ENCODE results near the gene ARMC10. TPM values are rescaled to one million over a fixed set of nuclear protein-coding genes. Genes with fewer than 3 reads are reported as not detected.

Gene ARMC10
- total RNA-seq, 1 donor from 2014 or later, result 42.0 TPM

Other genes starting within 250 kb of the ARMC10 start
- 15.5 TPM for gene LRRC17, start 162.1 kb upstream of the ARMC10 start, total RNA-seq
- 6.5 TPM for gene FBXL13, start 344 bp upstream of the ARMC10 start, total RNA-seq
- gene NAPEPLD, start 74.0 kb downstream of the ARMC10 start, total RNA-seq, result 16.7 TPM
- gene PMPCB, start 222.3 kb downstream of the ARMC10 start, total RNA-seq, result 65.2 TPM